Psoas muscle (tissue), 8 donors: Measurements from ENCODE around the gene APOBEC3C. TPM values are rescaled to one million over a fixed set of nuclear protein-coding genes. Genes with fewer than 3 reads are reported as not detected.
"Not testable (repeated sequence)": the region's sequence is repeated elsewhere in the genome, so short reads cannot be mapped to it uniquely, and the experiment has no call there.

Experiments
- ATAC-seq, 4 donors: fragments of 200-7000 bp; cut with Tn5 transposase; one replicate each; pipeline ENCODE4 v1.9.1; 2020; ENCODE audit warnings: moderate library complexity in 3 of 4, mild to moderate bottlenecking in 2 of 4
- DNase-seq, 2 donors: peaks; one replicate each; pipeline ENCODE4 v3.0.0-alpha.2; 2020
- H3K27ac ChIP-seq: fragments of 200-600 bp; one replicate; pipeline ENCODE4 v1.8.0; 2022
- H3K27me3 ChIP-seq, 3 donors: fragments of 200-600 bp in 1 of 3; one replicate each; pipeline versions ENCODE4 v1.6.1 to v1.8.0; 2013 to 2022; ENCODE audit warnings: low read length in 2 of 3, mild to moderate bottlenecking in 2 of 3, moderate library complexity in 1 of 3; ENCODE audit not compliant: insufficient read depth in 3 of 3
- H3K36me3 ChIP-seq, 2 donors: fragments of 200-600 bp in 1 of 2; one replicate each; pipeline versions ENCODE4 v1.6.1 to v1.8.0; 2013 to 2022; ENCODE audit warnings: low read depth in 1 of 2, mild to moderate bottlenecking in 1 of 2, moderate library complexity in 1 of 2; ENCODE audit not compliant: insufficient read depth in 1 of 2
- H3K4me1 ChIP-seq: fragments of 200-600 bp; one replicate; pipeline ENCODE4 v1.8.0; 2022
- H3K4me3 ChIP-seq: fragments of 200-600 bp; one replicate; pipeline ENCODE4 v1.8.0; 2022; ENCODE audit warnings: mild to moderate bottlenecking
- H3K9me3 ChIP-seq: fragments of 200-600 bp; one replicate; pipeline ENCODE4 v1.8.0; 2022
- CTCF ChIP-seq: fragments of 200-600 bp; IDR thresholded peaks from one replicate; pipeline ENCODE4 v1.8.0; 2022; ENCODE audit warnings: antibody characterized with exemption
- WGBS, 3 donors: extraction: QIAGEN DNeasy Blood & Tissue Kit; methylation state at CpG; one replicate each; pipeline versions ENCODE4 v1.1.6 to v1.1.7; 2013; 5-methylcytosine and 5-hydroxymethylcytosine counted together
- intact Hi-C, 2 donors: fragments of 100-400 bp; cut with DNase I; formaldehyde crosslinking; loops; one replicate each; pipeline versions ENCODE4 v1.11.0 to v1.14.2; 2022
- polyA plus RNA-seq, 3 donors: library from polyadenylated mRNA; stranded (reverse); fragments of 200-250 nt; gene quantifications; one replicate each; pipeline ENCODE4 v1.2.3, GENCODE V29; 2013
- total RNA-seq, 4 donors: library from RNA; stranded (reverse); fragmentation: NEBNext Ultra II Directional in 2 of 4; extraction: Animal tissue kit (Norgen Biotek cat#: 25700) in 2 of 4; gene quantifications; one replicate each; pipeline versions ENCODE4 v1.2.1 to v1.2.4, GENCODE V29; 2021 to 2023
- donor health status: healthy with polysubstance abuse.
- donor health status: DM: no; HTN: no; CAD: no; lungs with moderate emphysema.
- donor health status: Bipolar disorder and iron deficiency.
- donor health status: healthy.
- donor health status: DM: yes; HTN: yes; CAD: no.
- donor health status: DM: no; HTN: no; CAD: no.
- donor health status: DM: no; HTN: no; CAD: no.
- donor health status: DM: yes; HTN: yes; CAD: no.

Gene APOBEC3C
- total and polyA plus RNA-seq, 7 donors: 0.82 to 4.6 (median 1.7) TPM

- Histone ChIP-seq H3K27ac (no peak overlapping the region), H3K36me3 (no peaks in the 10 kb centered on the region)
- WGBS, 3 donors: 90 to 97% (median 92%) methylated on average over 19 of the region's 19 CpGs
Observed at GRCh38 chr22:39039306-39040126, 25.5 kb downstream of the APOBEC3C start.

GRCh38 chr22:39040155-39040537 is 26.1 kb downstream of the APOBEC3C start:
- H3K9me3 ChIP-seq, H3K27me3 ChIP-seq, DNase-seq, intact Hi-C loops, H3K27ac ChIP-seq, H3K4me1 ChIP-seq, H3K36me3 ChIP-seq: not testable (repeated sequence)
- 21 to 59% (median 48%) methylated on average over 4 to 13 of the region's 14 CpGs for WGBS, 3 donors
- peak in 2 of 4 donors; percentile 11 to 23 for ATAC-seq
- peak overlapping the region; percentile 62 for H3K4me3 ChIP-seq

More at GRCh38 chr22:39039306-39040126, 25.5 kb downstream of the APOBEC3C start:
- intact Hi-C loops: no loop called here
- H3K4me1 ChIP-seq: no peaks in the 10 kb centered on the region
- H3K4me3 ChIP-seq: no peak overlapping the region
- no peaks in the 10 kb centered on the region for H3K27me3 ChIP-seq
- ATAC-seq (no peak), DNase-seq (no peak)
- no peaks in the 10 kb centered on the region for H3K9me3 ChIP-seq
- TF ChIP-seq CTCF: no peak

GRCh38 chr22:39040538-39041296 is 26.7 kb downstream of the APOBEC3C start, which contains the start of gene APOBEC3F:
TSS of gene APOBEC3F (plus strand) at chr22:39040864. CDS start at chr22:39040961, 97 bp downstream.
- H3K4me1 ChIP-seq, intact Hi-C loops, H3K27me3 ChIP-seq, H3K36me3 ChIP-seq, H3K9me3 ChIP-seq: not testable (repeated sequence)
- H3K27ac ChIP-seq: peak within 1 kb of the TSS; percentile 61
- ATAC-seq (peak; percentile 64 to 90 (median 80)), DNase-seq (peak; percentile 46 to 63)
- peak within 1 kb of the TSS; percentile 62 for H3K4me3 ChIP-seq
- 8 to 18% (median 13%) methylated on average over 11 to 21 of the region's 21 CpGs for WGBS, 3 donors

GRCh38 chr22:39041908-39042307 is 27.9 kb downstream of the APOBEC3C start:
- peak overlapping the region; percentile 62 for H3K4me3 ChIP-seq
- H3K4me1 ChIP-seq: no peaks in the 10 kb centered on the region
- no peak for ATAC-seq
- no peak overlapping the region for H3K27ac ChIP-seq
- intact Hi-C loops: no loop called here
- no peaks in the 10 kb centered on the region for H3K9me3 ChIP-seq
- DNase-seq: no peak
- WGBS, 3 donors: 93 to 98% (median 95%) methylated on average over 7 of the region's 7 CpGs
- no peaks in the 10 kb centered on the region for H3K27me3 ChIP-seq
- no peak for TF ChIP-seq CTCF
- no peaks in the 10 kb centered on the region for H3K36me3 ChIP-seq

- H3K36me3 ChIP-seq, H3K4me1 ChIP-seq, ATAC-seq, H3K27ac ChIP-seq, H3K9me3 ChIP-seq, H3K27me3 ChIP-seq, DNase-seq, intact Hi-C loops, H3K4me3 ChIP-seq: not testable (repeated sequence)
- 96 to 97% (median 97%) methylated on average over 14 to 16 of the region's 18 CpGs for WGBS, 3 donors
Observed at GRCh38 chr22:39043063-39043462, 29.0 kb downstream of the APOBEC3C start.

GRCh38 chr22:39045136-39045535 is 31.1 kb downstream of the APOBEC3C start:
- H3K9me3 ChIP-seq, intact Hi-C loops, H3K4me1 ChIP-seq, H3K27ac ChIP-seq, H3K27me3 ChIP-seq, DNase-seq, H3K4me3 ChIP-seq, ATAC-seq, H3K36me3 ChIP-seq: not testable (repeated sequence)
- WGBS, 3 donors: 84 to 90% (median 84%) methylated on average over 14 of the region's 14 CpGs

- H3K27me3 ChIP-seq, H3K9me3 ChIP-seq, H3K27ac ChIP-seq, ATAC-seq, DNase-seq, intact Hi-C loops, H3K36me3 ChIP-seq, H3K4me3 ChIP-seq, H3K4me1 ChIP-seq: not testable (repeated sequence)
- 80 to 86% (median 85%) methylated on average over 7 of the region's 7 CpGs for WGBS, 3 donors
Observed at GRCh38 chr22:39049486-39049885, 35.4 kb downstream of the APOBEC3C start.

GRCh38 chr22:39051844-39052495 is 37.9 kb downstream of the APOBEC3C start:
- 78 to 80% (median 79%) methylated on average over 15 to 16 of the region's 18 CpGs for WGBS, 3 donors
- H3K27ac ChIP-seq, DNase-seq, ATAC-seq, H3K9me3 ChIP-seq, H3K4me1 ChIP-seq, intact Hi-C loops, H3K4me3 ChIP-seq, H3K27me3 ChIP-seq, H3K36me3 ChIP-seq: not testable (repeated sequence)
